LNCAP (cell line): ENCODE results near the gene ZNF451.

Source experiments
- TF ChIP-seq, protein P1 (sequence below): fragments of 450-650 bp; IDR thresholded peaks from 2 replicates; pipeline ENCODE4 v1.5.1; 2017; ENCODE audit warnings: mild to moderate bottlenecking

Gene ZNF451

GRCh38 chr6:57068061-57068460 is 21.9 kb upstream of the ZNF451 start:
- TF ChIP-seq, protein P1, sequence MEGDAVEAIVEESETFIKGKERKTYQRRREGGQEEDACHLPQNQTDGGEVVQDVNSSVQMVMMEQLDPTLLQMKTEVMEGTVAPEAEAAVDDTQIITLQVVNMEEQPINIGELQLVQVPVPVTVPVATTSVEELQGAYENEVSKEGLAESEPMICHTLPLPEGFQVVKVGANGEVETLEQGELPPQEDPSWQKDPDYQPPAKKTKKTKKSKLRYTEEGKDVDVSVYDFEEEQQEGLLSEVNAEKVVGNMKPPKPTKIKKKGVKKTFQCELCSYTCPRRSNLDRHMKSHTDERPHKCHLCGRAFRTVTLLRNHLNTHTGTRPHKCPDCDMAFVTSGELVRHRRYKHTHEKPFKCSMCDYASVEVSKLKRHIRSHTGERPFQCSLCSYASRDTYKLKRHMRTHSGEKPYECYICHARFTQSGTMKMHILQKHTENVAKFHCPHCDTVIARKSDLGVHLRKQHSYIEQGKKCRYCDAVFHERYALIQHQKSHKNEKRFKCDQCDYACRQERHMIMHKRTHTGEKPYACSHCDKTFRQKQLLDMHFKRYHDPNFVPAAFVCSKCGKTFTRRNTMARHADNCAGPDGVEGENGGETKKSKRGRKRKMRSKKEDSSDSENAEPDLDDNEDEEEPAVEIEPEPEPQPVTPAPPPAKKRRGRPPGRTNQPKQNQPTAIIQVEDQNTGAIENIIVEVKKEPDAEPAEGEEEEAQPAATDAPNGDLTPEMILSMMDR, result no peak

- TF ChIP-seq, protein P1, result no peak
Observed at GRCh38 chr6:57069228-57069627, 20.8 kb upstream of the ZNF451 start.

DNA sequence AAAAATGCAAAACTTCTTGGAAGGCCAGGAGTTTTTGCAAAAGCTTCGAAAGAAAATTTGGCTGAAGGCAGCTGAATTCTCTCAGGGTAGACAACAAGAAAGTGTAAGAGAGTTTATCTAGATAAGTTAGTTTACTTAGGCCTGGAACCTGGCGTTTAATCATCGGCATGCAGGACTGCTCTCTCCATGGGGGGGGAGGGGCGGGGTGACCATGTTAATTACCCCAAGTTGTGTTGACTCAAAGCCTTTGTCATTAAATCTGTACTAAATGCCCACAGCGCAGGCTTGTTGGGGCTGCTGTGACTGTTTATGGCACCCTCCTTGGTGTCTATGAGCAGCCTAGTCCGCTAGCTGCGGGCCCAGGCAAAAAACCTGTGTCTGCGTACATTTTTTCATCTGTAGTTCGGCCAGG is 20.1 kb upstream of the ZNF451 start:
- TF ChIP-seq, protein P1, result no peak

DNA sequence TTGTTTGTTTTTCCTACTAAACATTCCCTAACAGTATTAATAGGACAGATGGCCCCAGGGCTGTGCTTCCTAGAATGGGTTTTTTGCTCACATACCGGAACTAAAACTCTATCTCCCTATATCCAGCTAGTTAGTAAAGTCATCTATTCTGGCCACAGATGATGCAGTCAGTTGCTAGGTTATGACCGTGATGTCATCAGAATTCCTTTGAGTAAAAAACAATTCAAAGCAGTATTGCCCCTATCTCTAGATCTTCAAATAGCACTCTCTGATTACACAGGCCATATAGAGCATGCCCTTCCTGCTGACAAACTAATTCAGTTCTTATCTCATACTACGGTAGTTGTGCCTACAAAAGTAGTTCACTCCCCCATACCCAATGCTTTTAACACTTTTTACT is 17.9 kb upstream of the ZNF451 start:
- TF ChIP-seq, protein P1, result no peak

- TF ChIP-seq, protein P1, result no peak
Observed at GRCh38 chr6:57074383-57074782, 15.6 kb upstream of the ZNF451 start.

- TF ChIP-seq, protein P1, result no peak
Observed at GRCh38 chr6:57075092-57075491, 14.9 kb upstream of the ZNF451 start.

GRCh38 chr6:57078531-57079207 is 11.3 kb upstream of the ZNF451 start:
- TF ChIP-seq, protein P1, result no peak

- TF ChIP-seq, protein P1, result no peak
Observed at GRCh38 chr6:57085471-57085870, 4.5 kb upstream of the ZNF451 start.
